LNCAP (cell line): ENCODE data around the gene TAF3.

Source experiments
- TF ChIP-seq, protein P1 (sequence below): fragments of 450-650 bp; IDR thresholded peaks from 2 replicates; pipeline ENCODE4 v1.5.1; 2017; ENCODE audit warnings: mild to moderate bottlenecking

The TAF3 gene

GRCh38 chr10:7903851-7904250 lies 85.5 kb downstream of the TAF3 start:
- TF ChIP-seq, protein P1, sequence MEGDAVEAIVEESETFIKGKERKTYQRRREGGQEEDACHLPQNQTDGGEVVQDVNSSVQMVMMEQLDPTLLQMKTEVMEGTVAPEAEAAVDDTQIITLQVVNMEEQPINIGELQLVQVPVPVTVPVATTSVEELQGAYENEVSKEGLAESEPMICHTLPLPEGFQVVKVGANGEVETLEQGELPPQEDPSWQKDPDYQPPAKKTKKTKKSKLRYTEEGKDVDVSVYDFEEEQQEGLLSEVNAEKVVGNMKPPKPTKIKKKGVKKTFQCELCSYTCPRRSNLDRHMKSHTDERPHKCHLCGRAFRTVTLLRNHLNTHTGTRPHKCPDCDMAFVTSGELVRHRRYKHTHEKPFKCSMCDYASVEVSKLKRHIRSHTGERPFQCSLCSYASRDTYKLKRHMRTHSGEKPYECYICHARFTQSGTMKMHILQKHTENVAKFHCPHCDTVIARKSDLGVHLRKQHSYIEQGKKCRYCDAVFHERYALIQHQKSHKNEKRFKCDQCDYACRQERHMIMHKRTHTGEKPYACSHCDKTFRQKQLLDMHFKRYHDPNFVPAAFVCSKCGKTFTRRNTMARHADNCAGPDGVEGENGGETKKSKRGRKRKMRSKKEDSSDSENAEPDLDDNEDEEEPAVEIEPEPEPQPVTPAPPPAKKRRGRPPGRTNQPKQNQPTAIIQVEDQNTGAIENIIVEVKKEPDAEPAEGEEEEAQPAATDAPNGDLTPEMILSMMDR = no peak

GRCh38 chr10:7906128-7906527 lies 87.8 kb downstream of the TAF3 start:
- TF ChIP-seq, protein P1 = no peak

GRCh38 chr10:7908541-7909210 lies 90.4 kb downstream of the TAF3 start:
- TF ChIP-seq, protein P1 = no peak

GRCh38 chr10:7913126-7913872 lies 95.0 kb downstream of the TAF3 start:
- TF ChIP-seq, protein P1 = no peak

GRCh38 chr10:7915923-7916536 lies 97.7 kb downstream of the TAF3 start:
- TF ChIP-seq, protein P1 = no peak

- TF ChIP-seq, protein P1 = no peak
Observed at GRCh38 chr10:7917736-7918135, 99.4 kb downstream of the TAF3 start.

- TF ChIP-seq, protein P1 = no peak
Observed at GRCh38 chr10:7922707-7923106, 104.4 kb downstream of the TAF3 start.
